ENCODE results near the gene RPP14. TPM values are rescaled to one million over a fixed set of nuclear protein-coding genes. Genes with fewer than 3 reads are reported as not detected.
"Not testable (repeated sequence)": the region's sequence is repeated elsewhere in the genome, so short reads cannot be mapped to it uniquely, and the experiment has no call there.

RPP14 gene
- total and polyA plus RNA-seq, 12 donors: 12.5 to 34.4 (median 23.2) TPM

- Histone ChIP-seq H3K4me3 (no peak overlapping the region), H3K27ac (no peak overlapping the region), H3K36me3 (peaks cover 0 to 66% (median 6%) of the 10 kb centered on the region in 9 donors), H3K9me3 (no peaks in the 10 kb centered on the region), H3K4me1 (peaks cover 0 to 29% (median 0%) of the 10 kb centered on the region in 9 donors), H3K27me3 (no peaks in the 10 kb centered on the region)
- no peak for ATAC-seq
- intact Hi-C loops (cut with DNase I): no loop called here
- WGBS, 2 donors: 68 to 97% methylated on average over 2 of the region's 2 CpGs
- no peak for TF ChIP-seq CTCF (IDR thresholded peaks at IDR 0.05)
- no peak for DNase-seq
Measured at GRCh38 chr3:58269356-58269755, 36.7 kb upstream of the RPP14 start.

- intact Hi-C loops (cut with DNase I): no loop called here
- Histone ChIP-seq H3K27ac (no peak overlapping the region), H3K4me1 (peaks cover 0 to 34% (median 0%) of the 10 kb centered on the region in 9 donors), H3K36me3 (peaks cover 0 to 78% (median 6%) of the 10 kb centered on the region in 9 donors), H3K27me3 (no peaks in the 10 kb centered on the region), H3K9me3 (no peaks in the 10 kb centered on the region), H3K4me3 (no peak overlapping the region)
- no peak for ATAC-seq
- 96 to 97% methylated on average over 2 of the region's 2 CpGs for WGBS, 2 donors
- DNase-seq: no peak
- no peak for TF ChIP-seq CTCF (IDR thresholded peaks at IDR 0.05)
Measured at GRCh38 chr3:58270485-58270884, 35.6 kb upstream of the RPP14 start.

- Histone ChIP-seq H3K4me3 (no peak overlapping the region), H3K9me3 (peaks cover 0 to 9% (median 0%) of the 10 kb centered on the region in 11 donors), H3K4me1 (peaks cover 0 to 34% (median 0%) of the 10 kb centered on the region in 9 donors), H3K27ac (peak overlapping the region in 1 of 10 donors; percentile 67), H3K36me3 (peaks cover 0 to 83% (median 6%) of the 10 kb centered on the region in 9 donors), H3K27me3 (no peaks in the 10 kb centered on the region)
- DNase-seq (no peak), ATAC-seq (peak in 1 of 8 donors; percentile 64)
- intact Hi-C loops (cut with DNase I): no loop called here
- no peak for TF ChIP-seq CTCF (IDR thresholded peaks at IDR 0.05)
- 87 to 91% methylated on average over 7 of the region's 7 CpGs for WGBS, 2 donors
Measured at GRCh38 chr3:58271901-58272501, 34.0 kb upstream of the RPP14 start.

- peaks cover 0 to 34% (median 0%) of the 10 kb centered on the region in 9 donors for H3K4me1 ChIP-seq
- DNase-seq (no peak), ATAC-seq (no peak)
- no peaks in the 10 kb centered on the region for H3K27me3 ChIP-seq
- 83 to 86% methylated on average over 3 of the region's 3 CpGs for WGBS, 2 donors
- peaks cover 0 to 74% (median 2%) of the 10 kb centered on the region in 9 donors for H3K36me3 ChIP-seq
- no peak for TF ChIP-seq CTCF (IDR thresholded peaks at IDR 0.05)
- peaks cover 0 to 9% (median 0%) of the 10 kb centered on the region in 11 donors for H3K9me3 ChIP-seq
- no peak overlapping the region for H3K4me3 ChIP-seq
- H3K27ac ChIP-seq: peak overlapping the region in 1 of 10 donors; percentile 67
- intact Hi-C loops (cut with DNase I): no loop called here
Measured at GRCh38 chr3:58272891-58273290, 33.2 kb upstream of the RPP14 start.

GRCh38 chr3:58273362-58273761 is 32.7 kb upstream of the RPP14 start:
- Histone ChIP-seq H3K27ac (peak overlapping the region in 1 of 10 donors; percentile 67), H3K36me3 (peaks cover 0 to 71% (median 4%) of the 10 kb centered on the region in 9 donors), H3K4me1 (peaks cover 0 to 34% (median 0%) of the 10 kb centered on the region in 9 donors)
- 94 to 98% methylated on average over 3 of the region's 3 CpGs for WGBS, 2 donors
- H3K9me3 ChIP-seq; H3K4me3 ChIP-seq; intact Hi-C loops (cut with DNase I); DNase-seq; H3K27me3 ChIP-seq; ATAC-seq: not testable (repeated sequence)
